ENCODE measurements around the gene RBM20. TPM values are rescaled to one million over a fixed set of nuclear protein-coding genes. Genes with fewer than 3 reads are reported as not detected.

Gene RBM20
- total RNA-seq, 1 donor from 2014 or later = 0.58 TPM

DNA sequence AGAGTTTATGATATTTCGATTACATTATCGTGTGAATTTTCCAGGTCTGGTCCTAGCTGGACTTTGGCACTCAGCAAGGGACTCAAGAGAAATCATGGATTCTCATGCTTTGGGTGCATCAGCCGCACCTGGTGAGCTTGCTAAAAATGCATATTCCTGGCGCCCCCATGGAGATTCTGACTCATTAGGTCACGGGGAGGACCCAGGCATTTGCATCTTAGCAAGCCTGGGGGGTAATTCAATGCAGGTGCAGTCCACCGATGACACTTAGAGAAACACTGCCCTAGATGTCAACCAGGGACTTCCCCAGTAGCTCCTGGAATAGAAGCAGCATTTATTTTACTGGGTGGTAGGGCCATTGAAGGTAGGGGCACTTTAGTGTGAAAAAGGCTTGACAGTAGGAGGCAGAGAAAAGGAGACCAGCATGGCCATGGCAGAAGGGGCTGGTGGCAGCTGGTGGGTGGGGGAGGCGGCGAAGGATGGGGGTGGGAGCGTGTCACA is 197.7 kb downstream of the RBM20 start:
- H3K4me3 Mint-ChIP-seq = no peak overlapping the region
- TF ChIP-seq, protein P1, sequence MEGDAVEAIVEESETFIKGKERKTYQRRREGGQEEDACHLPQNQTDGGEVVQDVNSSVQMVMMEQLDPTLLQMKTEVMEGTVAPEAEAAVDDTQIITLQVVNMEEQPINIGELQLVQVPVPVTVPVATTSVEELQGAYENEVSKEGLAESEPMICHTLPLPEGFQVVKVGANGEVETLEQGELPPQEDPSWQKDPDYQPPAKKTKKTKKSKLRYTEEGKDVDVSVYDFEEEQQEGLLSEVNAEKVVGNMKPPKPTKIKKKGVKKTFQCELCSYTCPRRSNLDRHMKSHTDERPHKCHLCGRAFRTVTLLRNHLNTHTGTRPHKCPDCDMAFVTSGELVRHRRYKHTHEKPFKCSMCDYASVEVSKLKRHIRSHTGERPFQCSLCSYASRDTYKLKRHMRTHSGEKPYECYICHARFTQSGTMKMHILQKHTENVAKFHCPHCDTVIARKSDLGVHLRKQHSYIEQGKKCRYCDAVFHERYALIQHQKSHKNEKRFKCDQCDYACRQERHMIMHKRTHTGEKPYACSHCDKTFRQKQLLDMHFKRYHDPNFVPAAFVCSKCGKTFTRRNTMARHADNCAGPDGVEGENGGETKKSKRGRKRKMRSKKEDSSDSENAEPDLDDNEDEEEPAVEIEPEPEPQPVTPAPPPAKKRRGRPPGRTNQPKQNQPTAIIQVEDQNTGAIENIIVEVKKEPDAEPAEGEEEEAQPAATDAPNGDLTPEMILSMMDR (conservative IDR thresholded peaks at IDR 0.05) = no peak
- no peaks in the 10 kb centered on the region for H3K9me3 Mint-ChIP-seq
- DNase-seq (ENCODE audit: low read depth, low spot score) = no peak
- H3K27me3 Mint-ChIP-seq (ENCODE audit: low read depth) = no peaks in the 10 kb centered on the region
- no peak overlapping the region for H3K27ac Mint-ChIP-seq (ENCODE audit: unreplicated experiment)
- no peaks in the 10 kb centered on the region for H3K36me3 Mint-ChIP-seq (ENCODE audit: low read depth)
- peaks cover 38% of the 10 kb centered on the region for H3K4me1 Mint-ChIP-seq

DNA sequence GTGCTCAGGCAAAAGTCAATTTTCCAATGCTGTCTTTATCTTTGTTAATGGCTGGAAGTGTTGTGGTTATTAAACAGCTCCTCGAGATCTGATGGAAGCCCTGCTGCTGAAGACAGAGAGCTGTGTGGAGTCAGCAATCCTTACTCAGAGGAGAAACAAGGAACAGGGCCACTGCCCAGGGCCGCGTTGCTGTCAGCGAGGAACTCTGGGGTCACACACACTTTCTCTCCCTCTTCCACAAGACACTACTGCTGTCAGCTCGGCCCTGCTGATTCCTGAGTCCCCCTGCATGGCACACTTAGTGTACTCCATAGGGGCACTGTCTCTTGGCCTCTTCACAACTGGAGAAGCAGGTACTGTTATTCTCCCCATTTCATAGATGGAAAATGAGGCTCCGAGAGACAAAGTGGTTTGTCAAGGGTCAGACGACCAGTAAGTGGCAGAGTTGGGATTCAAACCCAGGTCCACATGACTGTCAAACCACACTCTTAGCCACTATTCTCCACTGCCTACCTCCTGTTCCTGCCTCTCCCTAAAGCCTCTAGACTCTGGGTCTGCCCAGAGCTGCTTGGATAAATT is 198.3 kb downstream of the RBM20 start:
- Mint-ChIP-seq H3K36me3 (ENCODE audit: low read depth) (no peaks in the 10 kb centered on the region), H3K4me3 (no peak overlapping the region), H3K27me3 (ENCODE audit: low read depth) (no peaks in the 10 kb centered on the region), H3K27ac (ENCODE audit: unreplicated experiment) (no peak overlapping the region), H3K4me1 (peaks cover 32% of the 10 kb centered on the region), H3K9me3 (no peaks in the 10 kb centered on the region)
- TF ChIP-seq, protein P1 (conservative IDR thresholded peaks at IDR 0.05) = no peak
- DNase-seq (ENCODE audit: low read depth, low spot score) = no peak

DNA sequence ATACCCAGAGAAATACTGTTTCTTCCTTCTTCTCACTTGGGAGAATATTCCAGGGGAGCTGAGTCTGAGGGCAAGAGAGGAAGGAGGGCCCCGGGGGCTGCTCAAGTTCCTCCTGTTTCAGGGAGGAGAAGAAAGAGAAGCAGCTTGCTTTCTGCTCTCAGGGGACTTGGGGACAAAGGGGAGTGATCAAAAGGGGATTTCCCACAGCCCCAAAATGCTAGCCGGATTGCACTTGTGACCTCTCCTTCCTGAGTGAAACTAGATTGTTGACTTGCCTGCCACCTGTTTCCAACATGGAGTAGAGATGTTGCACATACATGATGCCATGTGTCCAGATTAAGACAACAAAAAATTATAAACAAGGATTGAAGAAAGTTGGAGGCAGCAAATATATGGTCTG is 198.9 kb downstream of the RBM20 start:
- Mint-ChIP-seq H3K4me1 (peaks cover 26% of the 10 kb centered on the region), H3K27me3 (ENCODE audit: low read depth) (no peaks in the 10 kb centered on the region), H3K9me3 (no peaks in the 10 kb centered on the region), H3K36me3 (ENCODE audit: low read depth) (no peaks in the 10 kb centered on the region), H3K4me3 (no peak overlapping the region), H3K27ac (ENCODE audit: unreplicated experiment) (peak overlapping the region; percentile 5)
- no peak for DNase-seq (ENCODE audit: low read depth, low spot score)
- TF ChIP-seq, protein P1 (conservative IDR thresholded peaks at IDR 0.05) = no peak

DNA sequence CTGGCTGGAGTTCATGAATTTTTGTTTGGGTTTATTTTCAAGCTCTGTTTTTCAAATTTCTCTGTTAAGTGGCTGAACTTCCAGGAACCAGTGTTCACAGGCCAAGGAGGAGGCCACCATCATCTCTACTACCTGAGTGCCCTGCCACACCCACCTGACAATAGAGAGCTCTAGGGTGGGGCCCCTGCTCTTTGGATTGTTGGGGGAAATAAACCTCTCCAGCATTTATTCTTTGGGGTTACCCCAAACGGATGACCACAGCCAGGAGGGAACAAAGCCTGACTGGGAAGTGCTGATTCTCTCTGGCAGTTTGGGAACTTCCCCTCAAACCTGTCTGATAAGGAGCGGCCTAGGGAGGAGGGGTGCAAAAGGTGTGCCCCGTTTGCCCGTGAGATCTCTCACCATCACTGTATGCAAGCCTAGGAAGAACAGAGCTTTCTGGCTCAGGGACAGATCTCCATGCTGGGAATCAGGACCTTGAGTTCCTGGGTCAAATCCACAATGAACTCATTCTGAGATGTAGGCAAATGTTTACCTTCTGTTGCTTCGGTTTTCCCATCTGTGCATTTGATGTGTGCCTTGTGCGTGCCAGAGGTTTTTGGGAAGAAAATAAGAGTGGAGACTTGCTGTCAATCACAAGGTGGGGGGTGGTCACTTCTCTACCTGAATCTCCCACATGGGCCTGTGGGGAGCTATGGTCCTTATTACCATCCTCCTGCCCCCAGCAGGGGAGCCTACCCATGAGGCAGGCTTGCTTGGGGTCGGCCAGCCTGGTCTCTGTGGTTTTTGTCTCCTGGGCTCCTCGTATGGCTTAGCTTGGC is 199.9 kb downstream of the RBM20 start:
- TF ChIP-seq, protein P1 (conservative IDR thresholded peaks at IDR 0.05) = no peak
- Mint-ChIP-seq H3K27me3 (ENCODE audit: low read depth) (no peaks in the 10 kb centered on the region), H3K36me3 (ENCODE audit: low read depth) (no peaks in the 10 kb centered on the region), H3K4me3 (no peak overlapping the region), H3K27ac (ENCODE audit: unreplicated experiment) (peak overlapping the region; percentile 19), H3K4me1 (peaks cover 25% of the 10 kb centered on the region), H3K9me3 (no peaks in the 10 kb centered on the region)
- DNase-seq (ENCODE audit: low read depth, low spot score) = no peak

DNA sequence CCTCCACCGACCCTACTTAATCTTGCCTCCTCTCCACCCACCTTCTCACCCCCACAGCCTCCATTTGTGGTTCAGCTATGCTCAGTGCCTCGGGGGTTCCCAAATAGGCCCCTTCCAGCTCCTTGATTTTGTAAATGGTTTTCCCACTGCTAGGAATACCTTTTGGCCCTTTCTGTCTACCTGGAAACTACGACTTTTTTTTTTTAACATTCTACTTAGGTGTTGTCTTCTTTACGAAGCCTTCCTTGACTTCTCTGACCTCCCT is 200.4 kb downstream of the RBM20 start:
- H3K36me3 Mint-ChIP-seq (ENCODE audit: low read depth) = no peaks in the 10 kb centered on the region
- no peak overlapping the region for H3K4me3 Mint-ChIP-seq
- DNase-seq (ENCODE audit: low read depth, low spot score) = no peak
- H3K27me3 Mint-ChIP-seq (ENCODE audit: low read depth) = no peaks in the 10 kb centered on the region
- no peak overlapping the region for H3K27ac Mint-ChIP-seq (ENCODE audit: unreplicated experiment)
- TF ChIP-seq, protein P1 (conservative IDR thresholded peaks at IDR 0.05) = no peak
- no peaks in the 10 kb centered on the region for H3K9me3 Mint-ChIP-seq
- peaks cover 19% of the 10 kb centered on the region for H3K4me1 Mint-ChIP-seq
